Right hindlimb (tissue), 1 donor: ENCODE measurements around the gene IFI6.
"Not testable (repeated sequence)": the region's sequence is repeated elsewhere in the genome, so short reads cannot be mapped to it uniquely, and the experiment has no call there.

Experiments used
- DNase-seq: peaks from one replicate; pipeline ENCODE4 v3.0.0-alpha.2; 2018

The IFI6 gene

GRCh38 chr1:27649306-27649635, 22.7 kb downstream of the IFI6 start:
- DNase-seq, result no peak

GRCh38 chr1:27648602-27649305, 23.2 kb downstream of the IFI6 start:
- DNase-seq, result no peak

GRCh38 chr1:27647328-27647727, 24.7 kb downstream of the IFI6 start:
- DNase-seq, result no peak

GRCh38 chr1:27646676-27647075, 25.3 kb downstream of the IFI6 start:
- DNase-seq, result no peak

- DNase-seq, result no peak
Observed at GRCh38 chr1:27645071-27645415, 26.9 kb downstream of the IFI6 start.

GRCh38 chr1:27644369-27645070, 27.5 kb downstream of the IFI6 start:
- DNase-seq, result no peak

GRCh38 chr1:27643600-27644368, 28.2 kb downstream of the IFI6 start:
- no peak for DNase-seq

GRCh38 chr1:27640514-27640913, 31.5 kb downstream of the IFI6 start:
- DNase-seq, result not testable (repeated sequence)

GRCh38 chr1:27638805-27639204, 33.2 kb downstream of the IFI6 start:
- DNase-seq, result no peak

GRCh38 chr1:27638047-27638734, 33.8 kb downstream of the IFI6 start:
- no peak for DNase-seq

- DNase-seq, result no peak
Observed at GRCh38 chr1:27635396-27636142, 36.4 kb downstream of the IFI6 start.

- no peak for DNase-seq
Observed at GRCh38 chr1:27634985-27635367, 37.0 kb downstream of the IFI6 start, which contains the start of gene FGR. Gene FGR, minus strand, starts transcription at chr1:27635185. Its CDS starts 11,269 bp downstream, at chr1:27623916.

GRCh38 chr1:27634177-27634984, 37.6 kb downstream of the IFI6 start:
- no peak for DNase-seq

GRCh38 chr1:27633640-27634176, 38.3 kb downstream of the IFI6 start:
- DNase-seq, result no peak

GRCh38 chr1:27633298-27633610, 38.7 kb downstream of the IFI6 start:
- DNase-seq, result no peak

- no peak for DNase-seq
Observed at GRCh38 chr1:27632387-27633297, 39.4 kb downstream of the IFI6 start.

- no peak for DNase-seq
Observed at GRCh38 chr1:27630859-27631491, 41.0 kb downstream of the IFI6 start.

GRCh38 chr1:27628712-27629111, 43.3 kb downstream of the IFI6 start:
- no peak for DNase-seq

GRCh38 chr1:27627733-27628132, 44.3 kb downstream of the IFI6 start:
- DNase-seq, result not testable (repeated sequence)

- DNase-seq, result no peak
Observed at GRCh38 chr1:27627061-27627460, 44.9 kb downstream of the IFI6 start.
